AG20443 (cell line): ENCODE measurements around the gene ATP6V1F.
"Not testable (repeated sequence)": the region's sequence is repeated elsewhere in the genome, so short reads cannot be mapped to it uniquely, and the experiment has no call there.

Source experiments
- DNase-seq: peaks from one replicate; pipeline ENCODE4 v3.0.0; 2012; ENCODE audit warnings: low spot score, mixed read lengths

ATP6V1F gene

DNA sequence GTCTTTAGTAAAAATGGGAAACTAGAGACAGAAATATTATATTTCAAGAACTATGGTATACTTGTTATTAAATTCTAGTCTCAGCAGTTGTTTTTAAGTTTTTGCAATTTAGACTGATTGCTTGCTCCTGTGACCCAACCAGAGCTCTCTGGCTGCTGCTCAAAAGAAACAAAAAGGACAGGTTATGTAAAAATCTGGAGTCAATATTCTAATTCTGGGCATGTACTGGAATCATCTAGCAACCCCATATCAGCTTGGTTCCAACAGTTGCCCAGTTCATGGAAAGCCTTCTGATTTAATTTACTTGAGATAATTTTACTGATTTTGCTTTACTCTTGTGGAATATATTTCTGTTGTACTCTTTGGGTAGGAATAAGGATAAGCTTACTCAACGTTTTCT is 37.6 kb downstream of the ATP6V1F start:
- DNase-seq = no peak

DNA sequence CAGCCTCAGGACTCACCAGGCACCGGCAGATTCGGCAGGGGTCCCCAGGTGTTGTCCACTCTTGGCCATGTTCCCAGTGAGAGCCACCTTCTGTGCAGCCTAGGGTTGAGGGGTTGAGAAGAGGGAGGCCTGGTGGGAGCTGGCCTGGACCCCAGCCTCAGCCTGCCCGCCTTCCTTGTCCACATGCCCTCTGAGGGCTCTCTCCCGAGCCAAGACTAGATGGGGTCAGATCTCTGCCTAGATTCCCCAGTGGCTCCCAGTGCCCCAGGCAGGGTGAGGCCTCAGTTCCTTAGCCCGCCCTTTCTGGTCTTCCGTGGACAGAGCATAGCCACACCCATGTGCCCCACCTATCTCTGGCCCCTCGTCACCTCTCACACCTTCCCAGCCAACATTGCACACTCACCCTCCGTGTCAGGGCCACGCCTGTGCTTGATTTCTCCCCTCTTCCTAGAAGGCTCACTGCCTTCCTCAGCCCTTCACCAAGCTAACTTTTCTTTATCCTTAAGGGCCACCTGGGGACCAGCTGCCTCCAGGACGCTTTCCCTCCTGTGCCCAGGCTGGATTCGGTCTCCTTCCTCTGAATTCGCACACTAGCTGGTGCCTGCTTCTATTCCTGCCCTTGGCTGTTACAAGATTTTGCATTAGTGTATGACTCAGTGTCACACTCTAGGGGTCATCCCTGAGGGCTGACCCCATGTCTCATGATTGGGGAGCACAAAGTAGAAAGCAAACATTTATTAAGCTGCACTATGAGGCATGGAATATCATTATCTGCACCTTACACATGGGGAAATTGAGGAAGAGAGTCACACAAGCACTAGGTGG is 40.3 kb downstream of the ATP6V1F start:
- DNase-seq = no peak

- DNase-seq = no peak
Observed at GRCh38 chr7:128903621-128904361, 41.1 kb downstream of the ATP6V1F start.

DNA sequence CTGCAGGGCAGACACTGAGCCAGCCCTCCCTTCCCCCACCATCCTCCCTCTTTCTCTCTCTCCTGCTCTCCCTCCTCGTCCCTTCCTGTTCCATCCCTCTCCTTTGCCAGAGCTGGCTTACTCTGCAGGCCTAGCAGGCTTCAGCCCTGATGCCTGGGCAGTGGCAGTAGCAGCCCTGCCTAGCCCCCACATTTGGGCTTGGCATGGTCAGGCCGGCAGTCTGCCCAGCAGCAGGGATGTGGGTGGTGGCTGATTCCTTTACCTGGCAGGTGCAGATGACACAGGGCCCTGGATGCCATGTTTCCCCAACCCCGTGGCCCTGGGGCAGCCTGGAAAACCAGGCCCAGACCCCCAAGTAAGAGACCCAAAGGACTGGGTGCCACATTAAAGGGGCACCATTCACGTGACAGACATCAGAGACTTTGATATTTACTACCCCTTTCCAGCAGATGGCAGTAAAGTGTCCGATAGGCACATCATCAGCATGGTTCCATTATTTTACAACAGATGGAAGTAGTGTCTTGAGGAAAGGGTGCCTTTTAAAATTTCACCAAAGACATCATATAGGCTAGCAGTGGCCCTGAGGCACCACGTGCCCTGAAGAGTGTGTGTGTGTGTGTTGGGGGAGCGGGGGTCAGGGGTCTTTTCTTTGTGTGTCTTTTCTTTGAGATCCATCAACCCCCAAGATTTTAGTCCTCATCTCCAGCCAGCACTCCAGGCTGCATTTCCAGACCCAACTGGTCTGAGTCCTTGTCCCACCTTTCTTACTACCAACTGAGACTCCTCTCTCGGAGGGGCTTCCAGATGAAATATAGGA is 41.9 kb downstream of the ATP6V1F start:
- peak; percentile 73 for DNase-seq

- no peak for DNase-seq
Observed at GRCh38 chr7:128906001-128906765, 43.5 kb downstream of the ATP6V1F start.

DNA sequence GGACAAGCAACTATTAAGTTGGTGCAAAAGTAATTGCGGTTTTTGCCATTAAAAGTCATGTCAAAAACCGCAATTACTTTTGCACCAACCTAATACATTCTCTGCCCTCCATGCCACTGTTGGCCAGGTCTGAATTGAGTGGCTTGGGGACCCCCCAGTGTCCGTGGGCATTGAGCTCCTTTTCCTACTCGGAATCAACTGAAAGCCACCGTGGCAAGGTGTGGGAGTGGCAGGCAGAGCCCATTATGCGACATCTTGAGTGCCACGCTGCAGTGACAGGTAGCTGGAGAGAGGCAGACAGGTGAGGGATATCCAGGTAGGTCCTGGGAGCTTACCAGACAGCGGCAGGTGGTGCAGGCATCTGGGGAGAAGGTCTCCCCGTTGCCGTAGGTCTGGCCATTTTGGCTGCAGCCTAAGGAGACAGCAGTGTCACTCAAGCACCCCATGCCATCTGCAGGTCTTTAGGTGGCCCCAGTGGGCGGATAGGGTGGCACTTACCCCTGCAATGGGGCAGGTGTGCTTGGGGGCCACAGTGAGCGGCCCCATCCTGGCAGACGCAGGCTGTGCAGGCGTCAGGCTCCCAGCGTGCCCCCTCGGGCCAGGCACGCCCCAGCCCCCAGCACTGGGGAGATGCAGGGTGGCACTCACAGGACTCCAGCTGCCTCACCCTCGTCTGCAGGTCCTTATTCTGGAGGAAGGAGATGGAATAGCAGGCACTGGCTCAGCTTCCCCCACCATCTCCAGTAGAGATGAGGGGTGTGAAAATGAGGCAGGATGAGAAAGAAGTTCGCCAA is 44.3 kb downstream of the ATP6V1F start:
- no peak for DNase-seq

DNA sequence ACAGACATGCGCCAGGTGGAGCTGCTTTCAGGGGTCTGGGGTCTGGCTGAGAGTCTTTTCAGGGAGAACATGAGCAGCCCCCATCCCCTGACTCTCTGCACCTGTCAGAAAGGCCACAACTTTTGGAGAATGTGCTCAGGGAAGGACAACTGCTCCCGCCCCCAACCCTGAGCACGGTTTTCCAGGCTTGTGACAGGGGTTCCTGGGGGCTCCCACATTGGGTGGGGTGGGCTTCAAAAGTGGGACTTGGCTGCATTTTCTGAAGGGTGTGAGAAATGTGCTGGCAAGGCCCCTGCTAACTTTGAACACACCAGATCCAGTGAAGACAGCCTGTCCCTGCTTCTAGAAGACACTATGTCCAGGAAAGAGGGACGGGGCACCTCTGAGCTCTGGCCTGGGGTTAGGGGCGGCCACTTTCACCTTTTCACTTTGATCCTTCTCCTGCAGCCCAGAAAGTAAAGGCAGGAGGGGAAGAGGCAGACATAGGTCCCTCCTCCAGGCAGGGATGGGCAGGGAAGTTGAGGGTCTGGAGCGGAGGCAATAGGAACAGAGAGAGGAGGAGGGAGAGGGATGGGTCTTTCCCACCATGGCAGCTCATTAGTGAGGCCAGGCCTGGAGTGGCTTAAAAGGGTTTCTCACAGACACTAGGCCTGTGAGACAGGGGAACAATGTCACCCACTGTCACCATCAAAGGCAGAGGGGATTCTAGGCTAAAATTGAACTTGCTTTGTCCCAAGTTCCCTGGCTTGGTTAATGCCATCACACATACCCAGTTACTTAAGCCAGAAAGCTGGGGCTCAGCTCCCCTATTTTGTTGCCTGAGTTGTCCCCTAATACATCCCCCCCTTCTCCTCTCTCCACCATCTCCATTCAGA is 46.3 kb downstream of the ATP6V1F start:
- no peak for DNase-seq

DNA sequence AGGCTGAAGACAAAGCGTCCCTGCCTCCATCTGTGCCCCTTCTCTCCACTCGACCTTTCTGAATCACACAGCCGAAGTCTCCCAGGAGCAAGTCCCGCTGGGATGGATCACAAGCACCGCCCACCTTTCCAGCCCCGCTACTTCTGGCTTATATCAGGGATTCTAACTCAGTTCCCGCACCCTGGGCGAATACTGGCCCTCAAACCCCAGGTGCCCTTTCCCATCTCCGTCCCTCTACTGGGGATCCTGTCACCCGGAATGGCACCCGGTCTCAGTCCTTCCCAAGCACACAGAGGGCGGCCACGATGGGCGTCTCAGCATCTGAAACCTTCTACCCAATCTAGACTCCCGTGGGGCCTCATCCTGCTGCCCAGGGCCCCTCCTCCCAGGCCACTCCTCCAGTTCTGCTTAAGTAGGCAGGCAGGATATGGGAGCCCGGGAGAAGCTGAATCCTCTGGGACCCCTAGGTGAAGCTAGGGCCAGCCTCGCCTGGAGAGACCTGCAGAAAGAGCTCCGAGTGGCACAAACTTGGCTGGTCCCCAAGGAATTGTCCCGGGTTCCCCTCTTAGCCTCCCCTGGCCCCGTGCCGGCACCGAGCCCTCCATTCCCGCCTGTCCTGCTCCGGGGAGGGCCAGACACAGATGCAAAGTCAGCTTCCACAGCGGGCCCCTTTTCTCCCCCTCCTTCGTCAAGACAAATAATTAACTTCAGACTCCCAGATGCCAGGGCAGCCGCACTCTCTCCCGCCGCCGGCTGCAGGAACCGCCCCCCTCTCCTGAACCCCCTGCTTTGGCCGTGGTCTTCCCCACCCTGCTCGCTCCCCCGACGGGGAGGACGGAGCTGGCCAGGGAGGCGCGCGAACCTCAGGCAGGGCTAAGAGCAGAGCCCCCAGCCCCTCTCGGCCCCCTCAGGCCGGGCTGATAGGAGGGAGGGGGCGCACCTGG is 47.2 kb downstream of the ATP6V1F start:
- peak; percentile 50 for DNase-seq

DNA sequence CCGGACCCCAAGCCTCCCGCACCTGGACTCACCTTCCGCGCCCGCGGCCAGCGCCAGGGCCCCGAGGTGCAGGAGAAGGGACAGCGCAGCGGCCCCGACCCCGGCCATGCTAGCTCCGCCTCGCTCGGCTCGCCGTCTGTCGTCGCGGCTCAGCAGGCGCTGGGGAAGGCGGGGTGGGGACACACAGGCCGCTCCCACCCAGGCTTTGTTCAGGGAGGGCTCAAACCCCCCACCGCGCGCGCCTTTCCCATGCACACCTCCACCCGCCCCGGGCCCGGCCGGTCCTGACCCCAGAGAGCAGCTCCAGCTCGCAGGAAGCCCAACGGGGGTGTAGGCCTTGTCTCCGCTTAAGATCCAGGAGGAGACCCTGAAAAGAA is 47.9 kb downstream of the ATP6V1F start, which contains the start of gene KCP:
TSS of gene KCP (minus strand) at position 141 of the 377 bp plus-strand sequence. CDS start at position 108, 33 bp downstream.
- no peak for DNase-seq

- DNase-seq = no peak
Observed at GRCh38 chr7:128911423-128912031, 48.9 kb downstream of the ATP6V1F start.

DNA sequence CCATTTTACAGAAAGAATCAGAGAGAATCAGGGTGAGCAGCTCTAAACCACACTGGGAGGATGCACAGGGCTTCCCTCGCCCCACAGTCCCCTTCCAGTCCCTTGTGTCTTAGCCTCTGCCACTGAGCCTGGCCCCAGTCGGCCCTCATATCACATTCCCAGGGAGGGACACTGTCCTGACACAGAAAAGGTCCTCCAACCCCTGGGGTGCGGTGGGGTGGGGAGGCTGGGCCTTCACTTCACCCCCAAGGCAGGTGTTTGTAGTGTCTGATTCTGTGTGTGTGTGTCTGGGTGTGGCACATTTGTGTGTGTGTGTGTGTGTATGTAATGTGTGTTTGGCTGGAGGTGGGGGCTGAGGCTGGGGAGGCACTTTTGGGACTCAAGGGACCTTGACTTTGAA is 49.6 kb downstream of the ATP6V1F start:
- DNase-seq = no peak

GRCh38 chr7:128912709-128913495 is 50.2 kb downstream of the ATP6V1F start:
- not testable (repeated sequence) for DNase-seq

DNA sequence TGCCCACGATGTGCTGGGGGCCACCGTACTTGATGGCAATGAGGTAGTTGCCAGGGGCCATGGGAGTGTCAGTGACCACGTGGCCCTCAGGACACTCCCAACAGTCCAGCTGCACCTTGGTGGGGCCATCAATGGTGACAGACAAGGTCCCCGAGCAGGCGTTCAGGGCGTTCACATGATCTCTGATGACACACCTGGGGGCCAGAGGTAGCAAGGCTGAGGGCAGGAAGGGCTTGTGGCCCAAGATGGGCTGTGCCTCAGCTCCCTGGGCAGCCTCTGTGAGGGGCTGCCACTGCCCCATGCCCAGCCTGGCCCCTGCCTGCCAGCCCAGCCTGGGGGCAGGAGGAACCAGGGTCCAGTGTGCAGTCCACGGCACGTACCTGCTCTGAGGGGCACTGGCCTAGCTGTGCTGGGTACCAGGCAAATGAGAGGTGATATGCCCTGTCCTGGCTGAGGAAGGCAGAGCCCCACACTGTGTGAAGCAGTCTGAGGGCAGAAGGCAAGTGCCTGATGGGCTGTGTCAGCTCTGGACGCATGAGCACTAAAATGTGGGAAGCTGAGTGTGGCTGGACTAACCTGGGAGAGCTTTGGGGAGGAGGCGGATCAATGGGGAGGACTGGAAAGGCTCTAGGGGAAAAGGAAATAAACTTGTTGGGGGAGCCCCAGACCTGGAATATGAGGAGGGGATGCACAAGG is 51.4 kb downstream of the ATP6V1F start:
- no peak for DNase-seq

- DNase-seq = no peak
Observed at GRCh38 chr7:128914566-128915151, 52.0 kb downstream of the ATP6V1F start.

- DNase-seq = no peak
Observed at GRCh38 chr7:128915271-128915819, 52.7 kb downstream of the ATP6V1F start.
